GM19452 (cell line): ENCODE results near the gene NAA25.
"Not testable (repeated sequence)": the region's sequence is repeated elsewhere in the genome, so short reads cannot be mapped to it uniquely, and the experiment has no call there.

Experiments used
- ATAC-seq: cut with Tn5 transposase; IDR thresholded peaks from one replicate; pipeline ENCODE4 v1.9.1; 2021; ENCODE audit not compliant: unreplicated experiment

NAA25 gene

GRCh38 chr12:112010415-112011344 lies 97.9 kb downstream of the NAA25 start:
- ATAC-seq = no peak

DNA sequence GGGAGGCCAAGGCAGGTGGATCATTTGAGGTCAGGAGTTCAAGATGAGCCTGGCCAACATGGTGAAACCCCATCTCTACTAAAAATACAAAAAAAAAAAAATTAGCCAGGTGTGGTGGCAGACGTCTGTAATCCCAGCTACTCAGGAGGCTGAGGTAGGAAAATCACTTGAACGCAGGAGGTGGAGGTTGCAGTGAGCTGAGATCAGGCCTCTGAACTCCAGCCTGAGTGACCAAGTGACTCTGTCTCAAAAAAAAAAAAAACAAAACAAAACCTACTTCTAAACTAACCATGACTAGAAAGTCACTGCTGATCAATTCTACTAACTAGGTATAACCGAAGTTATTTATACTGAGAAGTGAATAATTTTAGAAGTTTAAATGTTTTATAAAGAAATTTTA lies 99.0 kb downstream of the NAA25 start:
- ATAC-seq = not testable (repeated sequence)

DNA sequence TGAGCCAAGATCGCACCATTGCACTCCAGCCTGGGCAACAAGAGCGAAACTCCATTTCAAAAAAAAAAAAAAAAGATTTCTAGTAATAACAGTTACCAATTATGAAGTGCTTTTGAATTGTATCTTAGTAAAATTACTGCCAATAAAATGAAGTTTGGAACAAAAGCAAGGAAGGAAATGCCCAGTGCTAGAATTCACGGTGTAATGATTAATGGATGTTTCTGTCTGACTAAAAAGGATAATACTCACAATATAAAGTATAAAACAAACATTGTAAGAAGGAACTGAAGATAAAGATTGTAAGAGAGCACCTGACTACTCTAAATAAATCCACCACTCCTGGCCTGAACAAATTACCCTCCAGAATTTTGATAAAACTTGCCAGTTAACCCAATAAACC lies 99.7 kb downstream of the NAA25 start:
- ATAC-seq = no peak

- no peak for ATAC-seq
Measured at GRCh38 chr12:112007945-112008344, 100.6 kb downstream of the NAA25 start.

DNA sequence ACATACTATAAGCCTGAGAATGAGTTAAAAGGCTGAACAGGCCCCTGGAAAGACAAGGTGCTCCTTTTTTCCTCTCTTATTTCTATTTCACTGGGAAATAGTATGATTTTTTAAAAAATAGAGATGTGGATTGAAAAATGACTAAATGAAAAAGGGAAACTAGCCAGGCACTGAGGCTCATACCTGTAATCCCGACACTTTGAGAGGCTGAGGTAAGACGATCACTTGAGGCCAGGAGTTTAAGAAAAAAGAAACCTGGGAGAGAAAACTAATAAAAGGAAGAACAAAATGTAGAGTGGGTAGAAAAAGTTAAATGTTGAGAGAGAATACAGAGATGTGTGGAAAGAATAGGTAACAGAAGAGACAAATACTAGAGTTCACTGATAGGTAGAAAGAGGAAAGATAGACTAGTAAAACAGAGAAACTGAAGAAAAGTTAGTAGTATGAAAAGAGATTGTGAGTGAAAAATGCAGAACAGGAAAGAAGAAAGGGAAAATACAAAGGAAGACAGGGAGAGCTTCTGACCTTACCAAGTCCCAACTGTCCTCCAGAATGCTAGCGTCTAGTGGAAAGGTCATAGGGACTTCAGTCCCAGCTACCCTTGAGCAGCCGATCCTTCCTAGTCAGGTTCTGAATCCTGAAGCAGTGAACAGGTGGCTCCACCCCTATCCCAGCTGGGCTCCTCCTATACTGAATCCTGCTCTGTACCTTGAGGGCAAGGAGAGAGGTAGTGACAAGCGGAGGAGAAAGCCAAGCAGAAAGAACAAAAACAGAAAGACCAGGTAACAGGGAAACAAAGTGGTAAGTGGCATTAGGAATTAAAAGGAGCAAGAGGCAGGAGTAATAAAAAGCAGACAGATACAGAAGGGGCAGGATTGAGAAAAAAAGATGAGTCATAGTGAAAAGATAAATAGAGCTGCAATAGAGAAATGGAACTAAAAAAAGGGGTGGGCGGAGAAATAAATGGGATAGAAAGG lies 102.9 kb downstream of the NAA25 start:
- ATAC-seq = no peak

DNA sequence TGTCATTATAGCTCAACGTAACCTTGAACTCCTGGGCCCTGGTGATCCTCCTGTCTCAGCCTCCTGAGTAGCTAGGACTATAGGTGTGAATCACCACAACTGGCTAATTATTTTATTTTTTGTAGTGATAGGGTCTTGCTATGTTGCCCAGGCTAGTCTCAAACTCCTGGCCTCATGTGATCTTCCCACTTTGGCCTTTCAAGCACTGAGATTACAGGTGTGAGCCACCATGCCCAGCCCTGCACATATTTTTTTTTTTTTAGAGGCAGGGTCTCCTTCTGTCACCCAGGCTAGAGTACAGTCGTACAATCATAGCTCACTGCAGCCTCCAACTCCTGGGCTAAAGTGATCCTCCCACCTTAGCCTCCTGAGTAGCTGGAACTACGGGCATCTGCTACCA lies 104.5 kb downstream of the NAA25 start:
- no peak for ATAC-seq

DNA sequence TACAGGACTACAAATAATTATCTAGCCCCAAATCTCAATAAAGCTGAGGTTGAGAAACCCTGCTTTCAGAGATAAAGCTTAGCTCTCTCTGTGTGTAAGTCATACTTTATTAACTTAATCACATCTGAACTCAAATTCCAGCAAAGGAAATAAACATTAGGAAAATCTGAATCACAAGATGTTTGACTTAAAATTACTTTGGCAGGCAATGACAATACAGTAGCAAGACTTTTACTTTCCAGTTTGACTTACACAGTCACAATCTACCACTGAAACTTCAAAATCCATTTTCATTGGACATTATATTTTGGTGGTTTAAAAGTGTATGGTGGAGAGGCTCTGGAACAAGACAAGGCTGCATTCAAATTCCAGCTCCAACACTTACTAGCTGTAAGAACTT lies 107.0 kb downstream of the NAA25 start:
- ATAC-seq = no peak

DNA sequence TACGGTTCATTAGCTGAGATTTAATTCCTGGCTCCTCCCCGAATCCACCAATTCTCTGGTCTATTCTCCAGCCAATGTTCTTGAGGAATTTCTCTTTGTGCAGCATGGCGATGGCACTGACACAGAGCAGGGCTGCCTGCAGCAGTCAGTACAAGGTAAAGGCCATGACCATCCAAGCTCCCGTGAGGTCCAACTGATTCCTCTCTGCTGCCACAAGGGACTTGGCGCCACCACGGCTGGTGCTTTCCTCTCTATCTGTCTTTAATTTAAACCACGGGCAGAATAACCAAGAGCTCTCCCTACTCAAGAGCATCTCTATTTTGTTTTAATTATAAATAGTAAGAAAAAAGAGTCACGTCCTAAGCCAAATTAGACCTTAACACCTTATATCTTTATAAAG lies 107.8 kb downstream of the NAA25 start:
- ATAC-seq = no peak

DNA sequence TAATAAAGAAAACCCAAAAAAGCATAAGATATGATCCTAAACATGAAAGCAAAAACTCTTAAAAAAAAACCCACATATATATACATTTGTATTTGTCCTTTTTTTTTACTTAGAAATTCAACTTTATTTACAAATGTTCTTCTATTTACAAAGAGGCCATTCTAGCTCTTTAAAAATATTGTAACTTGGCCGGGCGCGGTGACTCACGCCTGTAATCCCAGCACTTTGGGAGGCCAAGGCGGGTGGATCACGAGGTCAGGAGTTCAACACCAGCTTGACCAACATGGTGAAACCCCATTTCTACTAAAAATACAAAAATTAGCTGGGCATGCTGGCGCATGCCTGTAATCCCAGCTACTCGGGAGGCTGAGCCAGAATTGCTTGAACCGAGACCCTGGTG lies 109.5 kb downstream of the NAA25 start:
- not testable (repeated sequence) for ATAC-seq

GRCh38 chr12:111998015-111998414 lies 110.6 kb downstream of the NAA25 start:
- no peak for ATAC-seq

DNA sequence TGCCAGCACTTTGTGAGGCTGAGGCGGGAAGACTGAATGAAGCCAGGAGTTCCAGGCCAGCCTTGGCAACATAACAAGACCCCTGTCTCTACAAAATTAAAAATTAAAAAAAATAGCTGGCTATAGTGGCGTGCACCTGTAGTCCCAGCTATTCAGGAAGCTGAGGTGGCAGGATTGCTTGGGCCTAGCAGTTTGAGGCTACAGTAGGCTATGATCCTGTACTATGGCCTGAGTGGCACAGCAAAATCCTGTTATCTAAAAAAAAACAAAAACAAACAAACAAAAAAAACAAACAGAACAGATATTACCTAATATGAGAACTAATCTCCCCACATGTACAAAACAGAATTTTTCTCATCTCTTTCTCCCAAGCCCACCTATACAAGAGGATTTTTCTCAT lies 111.3 kb downstream of the NAA25 start:
- ATAC-seq = no peak

GRCh38 chr12:111995782-111996480 lies 112.7 kb downstream of the NAA25 start:
- ATAC-seq = no peak

DNA sequence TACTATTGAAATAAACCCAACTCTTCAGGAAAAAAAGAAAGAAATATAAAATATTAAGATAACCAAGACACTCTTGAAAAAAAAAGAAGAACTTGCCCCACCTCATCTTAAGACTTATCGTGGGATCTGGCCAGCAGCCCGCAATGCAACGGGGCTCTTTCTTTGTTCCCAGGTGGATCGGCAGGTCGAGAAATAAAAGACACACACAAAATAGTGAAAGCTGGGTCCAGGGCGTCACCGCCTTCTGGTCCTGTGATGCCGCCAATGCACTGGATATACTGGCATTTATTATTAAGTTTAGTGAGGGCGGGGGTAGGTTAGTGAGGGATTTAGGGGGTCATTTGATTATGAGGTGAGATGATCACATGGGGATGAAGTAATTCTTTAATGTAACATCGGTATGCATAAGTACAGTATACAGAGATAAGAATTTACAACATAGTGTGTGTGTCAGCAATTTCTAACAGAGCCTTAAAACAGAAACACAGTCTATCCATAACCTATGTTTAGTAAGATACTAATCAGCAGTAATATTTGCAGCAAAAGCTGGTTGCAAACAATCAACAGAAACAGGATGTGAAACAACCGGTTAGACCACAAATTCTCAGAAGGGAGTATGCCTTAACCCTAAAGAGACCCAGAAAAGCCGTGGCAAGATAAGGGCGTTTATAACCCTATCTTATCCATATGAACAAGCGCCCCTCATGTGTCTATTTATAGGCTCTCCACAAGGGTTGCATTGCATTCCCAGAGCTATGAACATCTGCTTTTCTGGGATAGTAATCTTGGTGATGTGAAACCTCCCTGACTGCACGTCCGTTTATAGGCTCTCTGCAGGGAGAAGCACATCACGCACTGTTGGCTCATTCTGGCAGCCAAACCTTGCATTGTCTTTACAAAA lies 114.1 kb downstream of the NAA25 start:
- ATAC-seq = not testable (repeated sequence)

- no peak for ATAC-seq
Measured at GRCh38 chr12:111993292-111994150, 115.1 kb downstream of the NAA25 start.

- no peak for ATAC-seq
Measured at GRCh38 chr12:111992464-111992863, 116.1 kb downstream of the NAA25 start.

DNA sequence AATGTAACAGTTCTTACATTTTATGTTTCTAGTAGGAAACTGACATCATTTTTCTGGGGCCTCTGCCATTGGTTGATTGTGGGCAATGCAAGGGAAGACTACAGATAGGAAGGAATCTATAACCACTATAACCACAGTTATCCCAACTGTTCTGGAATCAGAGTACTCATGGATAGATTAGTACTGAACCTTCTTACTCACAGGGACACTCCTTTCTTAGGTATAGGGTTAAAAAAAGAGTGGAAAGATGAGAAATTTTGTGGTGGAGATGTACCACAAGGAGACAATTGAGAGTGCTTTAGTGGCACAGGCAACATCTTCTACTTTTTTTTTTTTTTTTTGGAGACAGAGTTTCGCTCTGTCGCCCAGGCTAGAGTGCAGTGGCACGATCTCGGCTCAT lies 116.6 kb downstream of the NAA25 start:
- ATAC-seq = no peak

DNA sequence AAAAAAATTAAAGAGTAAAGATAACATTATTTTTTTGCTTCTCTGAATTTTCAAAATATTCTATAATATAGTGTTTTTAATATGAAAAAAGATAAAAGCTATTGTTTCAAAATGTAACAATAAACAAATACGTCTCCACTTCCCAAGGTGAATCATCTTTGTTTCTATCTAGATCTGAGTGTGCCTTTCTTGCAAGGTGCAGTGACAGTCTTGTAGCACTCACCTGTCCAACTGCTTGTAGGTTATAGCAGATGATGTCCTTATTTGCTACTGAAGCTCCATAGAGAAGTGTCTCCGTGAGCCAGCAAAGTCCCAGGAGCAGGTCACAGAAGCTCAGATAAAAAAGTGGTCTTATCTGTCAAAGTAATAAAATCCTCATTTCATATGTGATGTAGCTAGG lies 117.0 kb downstream of the NAA25 start:
- ATAC-seq = no peak

GRCh38 chr12:111984820-111985219 lies 123.8 kb downstream of the NAA25 start:
- ATAC-seq = no peak

GRCh38 chr12:111981987-111982386 lies 126.6 kb downstream of the NAA25 start:
- no peak for ATAC-seq
